Kasumi-1 (cell line): Measurements from ENCODE around the gene EPSTI1.

Experiments
- DNase-seq, 2 experiments: peaks; one replicate each; lab custom pipeline; 2025; lab: John Stamatoyannopoulos, UW

The EPSTI1 gene

GRCh38 chr13:42847891-42848663, 144.0 kb downstream of the EPSTI1 start:
- no peak for DNase-seq

- no peak for DNase-seq
These were observed 154.9 kb downstream of the EPSTI1 start for GRCh38 chr13:42836930-42837690.
